Keratinocyte (primary cell): ENCODE measurements around the gene DNAJB8. TPM values are rescaled to one million over a fixed set of nuclear protein-coding genes. Genes with fewer than 3 reads are reported as not detected.

Experiments used
- DNase-seq: peaks from one replicate; pipeline ENCODE4 v3.0.0-alpha.2; 2011; ENCODE audit warnings: low read depth, missing footprints, low spot score
- FAIRE-seq: peaks from 2 replicates; lab custom pipeline; 2011; peaks lifted over from hg19 to GRCh38; lab: Jason Lieb, UNC
- H2AFZ ChIP-seq: 2 replicates; pipeline ENCODE4 v1.6.0; 2012; ENCODE audit warnings: low read length, control low read depth, inconsistent platforms; ENCODE audit not compliant: control insufficient read depth
- H3K27ac ChIP-seq: 2 replicates; pipeline ENCODE4 v1.5.1; 2011; ENCODE audit warnings: low read length; ENCODE audit not compliant: control insufficient read depth, insufficient read depth
- H3K27me3 ChIP-seq: 3 replicates; pipeline ENCODE4 v1.6.0; 2011; ENCODE audit warnings: low read length; ENCODE audit not compliant: control insufficient read depth, insufficient read depth; ENCODE audit errors: extremely low read depth
- H3K36me3 ChIP-seq, 2 experiments: 2 replicates in 1 of 2; 3 replicates in 1 of 2; pipeline ENCODE4 v1.5.1; 2011; ENCODE audit warnings: low read length in 2 of 2, mild to moderate bottlenecking in 1 of 2; ENCODE audit not compliant: control insufficient read depth in 2 of 2, insufficient read depth in 2 of 2; ENCODE audit errors: extremely low read depth in 1 of 2
- H3K4me1 ChIP-seq: 3 replicates; pipeline ENCODE4 v1.5.1; 2011; ENCODE audit warnings: low read length; ENCODE audit not compliant: control insufficient read depth, insufficient read depth; ENCODE audit errors: extremely low read depth
- H3K4me2 ChIP-seq: 3 replicates; pipeline ENCODE4 v1.6.0; 2011; ENCODE audit warnings: low read depth, low read length; ENCODE audit not compliant: control insufficient read depth, insufficient read depth; ENCODE audit errors: extremely low read depth
- H3K4me3 ChIP-seq, 3 experiments: fragments of 200-600 bp in 1 of 3; sonication (generic) in 1 of 3; 2 replicates in 2 of 3; 3 replicates in 1 of 3; pipeline ENCODE4 v1.5.1; 2011 to 2016; ENCODE audit warnings: low read length in 3 of 3, mild to moderate bottlenecking in 3 of 3, control low read depth in 2 of 3, inconsistent platforms in 1 of 3, low read depth in 1 of 3, mixed read lengths in 1 of 3, mixed run types in 1 of 3, moderate library complexity in 1 of 3; ENCODE audit not compliant: control insufficient read depth in 2 of 3, insufficient read depth in 2 of 3; ENCODE audit errors: extremely low read depth in 1 of 3
- H3K79me2 ChIP-seq: 2 replicates; pipeline ENCODE4 v1.6.0; 2012; ENCODE audit warnings: low read length; ENCODE audit not compliant: control insufficient read depth, insufficient read depth
- H3K9ac ChIP-seq: 3 replicates; pipeline ENCODE4 v1.6.0; 2011; ENCODE audit warnings: low read length; ENCODE audit not compliant: control insufficient read depth, insufficient read depth; ENCODE audit errors: extremely low read depth
- H3K9me1 ChIP-seq: 3 replicates; pipeline ENCODE4 v1.6.0; 2011; ENCODE audit warnings: low read length; ENCODE audit not compliant: control insufficient read depth, insufficient read depth; ENCODE audit errors: extremely low read depth
- H3K9me3 ChIP-seq: 2 replicates; pipeline ENCODE4 v1.5.1; 2012; ENCODE audit warnings: low read depth, low read length; ENCODE audit not compliant: control insufficient read depth
- H4K20me1 ChIP-seq: 3 replicates; pipeline ENCODE4 v1.6.0; 2011; ENCODE audit warnings: low read length; ENCODE audit not compliant: control insufficient read depth, insufficient read depth; ENCODE audit errors: extremely low read depth
- EZH2 ChIP-seq: IDR thresholded peaks from one replicate; pipeline ENCODE4 v1.6.1; 2012; ENCODE audit warnings: inconsistent platforms, mild to moderate bottlenecking, low read length, moderate library complexity
- dilution Hi-C: fragments of 300-500 bp; cut with MboI; formaldehyde crosslinking; loops from one replicate; pipeline ENCODE4 v1.7.0; 2020; ENCODE audit warnings: low sequenced_read_pairs; ENCODE audit not compliant: extremely low pct_ligation_motif_present
- polyA plus RNA-seq, 5 experiments: library from polyadenylated mRNA; depleted of rRNA in 3 of 5; stranded (reverse) in 3 of 5; stranded (forward) in 1 of 5; unstranded in 1 of 5; fragments of >200 nt; gene quantifications; 1 replicate in 1 of 5; 2 replicates in 3 of 5; 3 replicates in 1 of 5; pipeline versions ENCODE4 v1.2.1 to v1.2.3, GENCODE V29; 2011 to 2012; ENCODE audit warnings: missing spikeins in 2 of 5, low read depth in 1 of 5, low replicate concordance in 1 of 5
- TF ChIP-seq, protein P1 (sequence below), 3 experiments: IDR thresholded peaks in 1 of 3; conservative IDR thresholded peaks in 1 of 3; optimal IDR thresholded peaks in 1 of 3; 2 replicates in 2 of 3; 3 replicates in 1 of 3; pipeline versions ENCODE3 to v1.5.1; 2011; ENCODE audit warnings: low read length in 3 of 3, mild to moderate bottlenecking in 3 of 3, moderate library complexity in 2 of 3, control low read depth in 1 of 3, inconsistent platforms in 1 of 3; ENCODE audit not compliant: insufficient read depth in 2 of 3; ENCODE audit errors: extremely low read depth in 1 of 3

DNAJB8 gene
- polyA plus RNA-seq, 1 donor (not counting 4 experiments of a cell fraction or from before 2014, with no cell fraction given): not detected

DNA sequence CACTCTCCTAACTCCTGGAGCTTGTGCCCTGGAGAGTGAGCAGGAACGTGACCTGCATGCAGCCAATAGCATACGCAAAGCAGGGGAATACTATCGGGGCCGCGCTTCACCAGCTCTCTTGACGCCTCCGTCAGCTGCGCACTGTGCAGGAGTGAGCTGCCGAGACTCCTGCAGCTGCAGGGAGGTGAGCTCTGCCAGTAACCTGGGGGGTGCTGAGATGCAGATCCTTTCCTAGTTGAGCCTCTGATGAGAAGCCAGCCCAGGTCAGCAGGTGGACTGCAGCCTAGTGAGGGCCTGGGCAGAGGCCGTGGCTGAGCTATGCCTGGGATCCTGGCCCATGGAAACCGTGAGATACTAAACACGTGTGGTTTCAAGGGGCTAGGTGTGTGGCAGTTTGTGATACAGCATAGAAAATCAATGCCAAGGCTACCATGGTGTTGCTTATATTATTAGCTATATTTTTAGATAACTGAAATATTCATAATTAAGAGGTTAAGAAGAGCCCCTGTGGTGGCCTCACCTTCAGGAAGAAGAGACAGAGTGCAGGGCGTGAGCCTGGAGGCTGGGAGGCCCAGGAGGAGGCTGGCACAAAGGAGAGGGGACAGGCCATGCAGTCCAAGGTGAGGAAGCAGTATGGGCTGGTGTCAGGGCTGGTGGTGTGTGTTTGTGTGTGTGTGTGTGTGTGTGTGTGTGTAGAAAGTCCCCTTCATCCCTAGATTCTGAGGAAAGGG lies 5.9 kb upstream of the DNAJB8 start:
- no peaks in the 10 kb centered on the region for H4K20me1 ChIP-seq
- no peak overlapping the region for H3K4me2 ChIP-seq
- H3K9me1 ChIP-seq: no peaks in the 10 kb centered on the region
- peaks cover 37% of the 10 kb centered on the region for H3K27me3 ChIP-seq
- H3K9ac ChIP-seq: no peak overlapping the region
- H3K4me3 ChIP-seq: no peak overlapping the region
- no peak overlapping the region for H3K27ac ChIP-seq
- TF ChIP-seq, protein P1, sequence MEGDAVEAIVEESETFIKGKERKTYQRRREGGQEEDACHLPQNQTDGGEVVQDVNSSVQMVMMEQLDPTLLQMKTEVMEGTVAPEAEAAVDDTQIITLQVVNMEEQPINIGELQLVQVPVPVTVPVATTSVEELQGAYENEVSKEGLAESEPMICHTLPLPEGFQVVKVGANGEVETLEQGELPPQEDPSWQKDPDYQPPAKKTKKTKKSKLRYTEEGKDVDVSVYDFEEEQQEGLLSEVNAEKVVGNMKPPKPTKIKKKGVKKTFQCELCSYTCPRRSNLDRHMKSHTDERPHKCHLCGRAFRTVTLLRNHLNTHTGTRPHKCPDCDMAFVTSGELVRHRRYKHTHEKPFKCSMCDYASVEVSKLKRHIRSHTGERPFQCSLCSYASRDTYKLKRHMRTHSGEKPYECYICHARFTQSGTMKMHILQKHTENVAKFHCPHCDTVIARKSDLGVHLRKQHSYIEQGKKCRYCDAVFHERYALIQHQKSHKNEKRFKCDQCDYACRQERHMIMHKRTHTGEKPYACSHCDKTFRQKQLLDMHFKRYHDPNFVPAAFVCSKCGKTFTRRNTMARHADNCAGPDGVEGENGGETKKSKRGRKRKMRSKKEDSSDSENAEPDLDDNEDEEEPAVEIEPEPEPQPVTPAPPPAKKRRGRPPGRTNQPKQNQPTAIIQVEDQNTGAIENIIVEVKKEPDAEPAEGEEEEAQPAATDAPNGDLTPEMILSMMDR (optimal IDR thresholded peaks at IDR 0.05 in 1 of 3, IDR thresholded peaks at IDR 0.05 in 1 of 3, conservative IDR thresholded peaks at IDR 0.05 in 1 of 3; ENCODE audit: extremely low read depth in 1 of 3, insufficient read depth in 2 of 3, low read length in 3 of 3): no peak
- TF ChIP-seq EZH2: no peak
- dilution Hi-C loops: no loop called here
- FAIRE-seq (no peak), DNase-seq (no peak)
- H3K4me1 ChIP-seq: no peaks in the 10 kb centered on the region
- H3K36me3 ChIP-seq: no peaks in the 10 kb centered on the region
- H3K9me3 ChIP-seq: no peaks in the 10 kb centered on the region
- no peak overlapping the region for H2AFZ ChIP-seq
- no peaks in the 10 kb centered on the region for H3K79me2 ChIP-seq

- no peaks in the 10 kb centered on the region for H3K9me1 ChIP-seq
- FAIRE-seq: no peak
- H3K79me2 ChIP-seq: no peaks in the 10 kb centered on the region
Measured at GRCh38 chr3:128471720-128472119, 5.0 kb upstream of the DNAJB8 start.

More at GRCh38 chr3:128471720-128472119, 5.0 kb upstream of the DNAJB8 start:
- dilution Hi-C loops: no loop called here
- no peak for DNase-seq
- H3K4me3 ChIP-seq: no peak overlapping the region
- no peaks in the 10 kb centered on the region for H3K36me3 ChIP-seq
- no peaks in the 10 kb centered on the region for H3K4me1 ChIP-seq
- TF ChIP-seq, protein P1 (optimal IDR thresholded peaks at IDR 0.05 in 1 of 3, IDR thresholded peaks at IDR 0.05 in 1 of 3, conservative IDR thresholded peaks at IDR 0.05 in 1 of 3; ENCODE audit: extremely low read depth in 1 of 3, insufficient read depth in 2 of 3, low read length in 3 of 3): no peak
- TF ChIP-seq EZH2: no peak
- no peak overlapping the region for H2AFZ ChIP-seq
- H3K4me2 ChIP-seq: no peak overlapping the region
- peaks cover 31% of the 10 kb centered on the region for H3K27me3 ChIP-seq
- H3K9ac ChIP-seq: no peak overlapping the region
- no peaks in the 10 kb centered on the region for H3K9me3 ChIP-seq
- no peak overlapping the region for H3K27ac ChIP-seq
- no peaks in the 10 kb centered on the region for H4K20me1 ChIP-seq
